Loucy (cell line): ENCODE measurements around the gene ZNRF2.

ENCODE experiments used
- H2AFZ ChIP-seq: fragments of 200-600 bp; sonication (generic); 2 replicates; pipeline ENCODE4 v1.6.0; 2016; ENCODE audit warnings: antibody characterized with exemption, mild to moderate bottlenecking, low read length, moderate library complexity
- H3F3A ChIP-seq: fragments of 200-600 bp; 2 replicates; pipeline ENCODE4 v1.6.0; 2016; ENCODE audit warnings: antibody characterized with exemption, low read depth, mild to moderate bottlenecking
- H3K27me3 ChIP-seq: fragments of 200-600 bp; sonication (generic); 2 replicates; pipeline ENCODE4 v1.6.1; 2014; ENCODE audit warnings: low read length, mild to moderate bottlenecking; ENCODE audit not compliant: insufficient read depth, poor library complexity, severe bottlenecking
- H3K36me3 ChIP-seq: fragments of 200-600 bp; sonication (generic); 2 replicates; pipeline ENCODE4 v1.6.1; 2016; ENCODE audit warnings: low read length; ENCODE audit not compliant: insufficient read depth
- H3K4me1 ChIP-seq: fragments of 200-600 bp; sonication (generic); 2 replicates; pipeline ENCODE4 v1.5.1; 2014; ENCODE audit warnings: low read length, mild to moderate bottlenecking; ENCODE audit not compliant: insufficient read depth, poor library complexity, severe bottlenecking
- H3K4me2 ChIP-seq: fragments of 200-600 bp; sonication (generic); 2 replicates; pipeline ENCODE4 v1.6.0; 2014; ENCODE audit warnings: antibody characterized with exemption, low read length, low read depth, mild to moderate bottlenecking; ENCODE audit not compliant: poor library complexity, severe bottlenecking
- H3K4me3 ChIP-seq: fragments of 200-600 bp; sonication (generic); 2 replicates; pipeline ENCODE4 v1.5.1; 2014; ENCODE audit warnings: low read length, mild to moderate bottlenecking, mixed read lengths; ENCODE audit not compliant: poor library complexity, severe bottlenecking
- H3K79me2 ChIP-seq: fragments of 200-600 bp; sonication (generic); 2 replicates; pipeline ENCODE4 v1.6.1; 2014; ENCODE audit warnings: low read length; ENCODE audit not compliant: insufficient read depth
- H3K9ac ChIP-seq: fragments of 200-600 bp; sonication (generic); 2 replicates; pipeline ENCODE4 v1.6.0; 2014; ENCODE audit warnings: mild to moderate bottlenecking, low read depth, low read length, moderate library complexity; ENCODE audit not compliant: poor library complexity, severe bottlenecking
- H3K9me2 ChIP-seq: fragments of 200-600 bp; sonication (generic); replicated peaks from 2 replicates; pipeline ENCODE4 v1.6.1; 2016; ENCODE audit warnings: low read depth, low read length, mixed read lengths
- H3K9me3 ChIP-seq: fragments of 200-600 bp; sonication (generic); 2 replicates; pipeline ENCODE4 v1.6.1; 2014; ENCODE audit warnings: mild to moderate bottlenecking, antibody characterized with exemption, low read length, low read depth; ENCODE audit not compliant: insufficient read depth
- H4K20me1 ChIP-seq: fragments of 200-600 bp; sonication (generic); 2 replicates; pipeline ENCODE4 v1.6.0; 2014; ENCODE audit warnings: antibody characterized with exemption, low read length, mild to moderate bottlenecking; ENCODE audit not compliant: insufficient read depth, poor library complexity, severe bottlenecking
- CTCF ChIP-seq: fragments of 200-600 bp; sonication (generic); conservative IDR thresholded peaks from 2 replicates; pipeline ENCODE4 v1.5.1; 2014; ENCODE audit warnings: mild to moderate bottlenecking, antibody characterized with exemption, low read length
- EZH2phosphoT487 ChIP-seq: fragments of 200-600 bp; IDR thresholded peaks from 2 replicates; pipeline ENCODE4 v1.6.1; 2018; ENCODE audit warnings: antibody characterized with exemption, mild to moderate bottlenecking, moderate library complexity, borderline replicate concordance

Gene ZNRF2

GRCh38 chr7:30363778-30364563 lies 79.6 kb downstream of the ZNRF2 start:
- Histone ChIP-seq H3K79me2 (peaks cover 6% of the 10 kb centered on the region; the same call in 1 of the 2 replicates), H3K4me3 (no peak overlapping the region), H3K4me1 (no peaks in the 10 kb centered on the region), H3K9me2 (no peaks in the 10 kb centered on the region), H3F3A (no peaks in the 10 kb centered on the region), H3K36me3 (peaks cover 13% of the 10 kb centered on the region; the same call in 1 of the 2 replicates), H3K9me3 (no peaks in the 10 kb centered on the region), H3K4me2 (no peak overlapping the region), H3K9ac (no peak overlapping the region), H3K27me3 (no peaks in the 10 kb centered on the region), H4K20me1 (no peaks in the 10 kb centered on the region), H2AFZ (no peak overlapping the region)
- no peak for TF ChIP-seq EZH2phosphoT487
- TF ChIP-seq CTCF = no peak

GRCh38 chr7:30364773-30365172 lies 80.4 kb downstream of the ZNRF2 start:
- TF ChIP-seq EZH2phosphoT487 = no peak
- no peak for TF ChIP-seq CTCF
- Histone ChIP-seq H3K79me2 (peaks cover 6% of the 10 kb centered on the region; the same call in 1 of the 2 replicates), H2AFZ (no peak overlapping the region), H3K4me2 (no peak overlapping the region), H3K36me3 (peaks cover 8% of the 10 kb centered on the region; the same call in 1 of the 2 replicates), H3K27me3 (no peaks in the 10 kb centered on the region), H3F3A (no peaks in the 10 kb centered on the region), H3K9me3 (no peaks in the 10 kb centered on the region), H3K9ac (no peak overlapping the region), H3K4me1 (no peaks in the 10 kb centered on the region), H3K9me2 (no peaks in the 10 kb centered on the region), H4K20me1 (no peaks in the 10 kb centered on the region), H3K4me3 (no peak overlapping the region)

GRCh38 chr7:30365621-30366020 lies 81.2 kb downstream of the ZNRF2 start:
- Histone ChIP-seq H3K9me3 (no peaks in the 10 kb centered on the region), H3F3A (no peaks in the 10 kb centered on the region), H3K79me2 (peaks cover 6% of the 10 kb centered on the region; the same call in 1 of the 2 replicates), H3K4me1 (no peaks in the 10 kb centered on the region), H3K4me3 (no peak overlapping the region), H2AFZ (no peak overlapping the region), H3K27me3 (no peaks in the 10 kb centered on the region), H3K36me3 (peaks cover 8% of the 10 kb centered on the region; the same call in 1 of the 2 replicates), H3K9ac (no peak overlapping the region), H3K4me2 (no peak overlapping the region), H3K9me2 (no peaks in the 10 kb centered on the region), H4K20me1 (no peaks in the 10 kb centered on the region)
- TF ChIP-seq CTCF (no peak), EZH2phosphoT487 (no peak)
